ENCODE data around the gene ZXDC.

The ZXDC gene

DNA sequence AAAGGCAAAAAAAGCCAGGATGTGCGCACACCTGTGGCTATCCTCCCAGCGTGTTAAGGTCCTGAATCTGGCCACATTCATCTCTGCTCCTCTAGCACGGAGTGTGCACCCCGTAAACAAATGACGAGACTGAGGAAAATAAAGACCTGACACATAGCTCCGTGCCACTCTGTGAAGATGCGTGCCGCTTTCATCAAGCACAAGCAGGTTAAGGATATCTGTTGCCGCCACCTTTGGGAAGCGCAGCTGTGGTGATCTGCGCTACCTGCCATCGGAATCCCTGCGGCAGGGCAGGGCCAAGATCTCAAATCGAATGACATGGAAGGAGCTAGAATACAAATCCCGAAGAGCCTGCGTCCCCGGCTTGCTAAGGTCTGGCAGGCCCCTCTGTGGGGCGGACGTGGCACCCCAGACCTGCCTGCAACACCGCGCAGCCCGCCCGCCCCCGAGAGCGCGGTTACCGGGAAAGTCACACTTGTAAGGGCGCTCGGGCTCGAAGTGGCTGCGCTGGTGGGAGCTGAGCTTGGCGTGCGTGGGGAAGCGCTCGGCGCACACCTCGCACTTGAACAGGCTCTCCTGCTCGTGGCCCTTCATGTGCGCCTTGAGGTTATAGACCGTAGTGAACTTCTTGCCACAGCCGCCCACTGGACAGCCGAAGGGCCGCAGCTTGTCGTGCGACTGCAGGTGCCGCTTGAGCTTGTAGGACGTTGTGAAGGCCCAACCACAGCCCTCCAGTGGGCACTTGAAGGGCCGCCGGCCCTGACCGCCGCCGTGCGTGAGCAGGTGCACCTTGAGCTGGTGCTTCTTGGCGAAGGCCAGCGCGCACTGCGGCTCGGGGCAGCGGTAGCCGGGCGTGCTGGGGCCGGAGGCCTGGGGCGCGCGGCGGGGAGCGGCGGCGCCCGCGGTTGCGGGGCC is 936 bp downstream of the ZXDC start:
- Histone ChIP-seq H3K27me3 (ENCODE audit: control insufficient read depth, low read length) (no peaks in the 10 kb centered on the region), H4K20me1 (ENCODE audit: control insufficient read depth, insufficient read depth, low read depth, low read length) (peaks cover 20% of the 10 kb centered on the region), H3K9me3 (ENCODE audit: control insufficient read depth, insufficient read depth, low read length) (no peaks in the 10 kb centered on the region), H3K4me3 (ENCODE audit: low read length) (peak overlapping the region; percentile 78), H3K36me3 (ENCODE audit: control insufficient read depth, low read length) (peaks cover 50% of the 10 kb centered on the region), H3K9me2 (replicated peaks; ENCODE audit: control insufficient read depth, low read length) (no peaks in the 10 kb centered on the region), H3F3A (ENCODE audit: control insufficient read depth, insufficient read depth) (0 out of 2 replicates have a peak, but pooled peaks cover 2% of the 10 kb centered on the region), H3K4me2 (ENCODE audit: low read length) (peak overlapping the region; percentile 62), H3K79me2 (ENCODE audit: control insufficient read depth, low read length) (peaks cover 54% of the 10 kb centered on the region), H3K27ac (ENCODE audit: low read depth, low read length) (no peak overlapping the region), H3K4me1 (ENCODE audit: control insufficient read depth, low read length) (peaks cover 26% of the 10 kb centered on the region)
- TF ChIP-seq EZH2phosphoT487 (IDR thresholded peaks at IDR 0.05; ENCODE audit: borderline replicate concordance, low read length): no peak
- TF ChIP-seq, protein P1, sequence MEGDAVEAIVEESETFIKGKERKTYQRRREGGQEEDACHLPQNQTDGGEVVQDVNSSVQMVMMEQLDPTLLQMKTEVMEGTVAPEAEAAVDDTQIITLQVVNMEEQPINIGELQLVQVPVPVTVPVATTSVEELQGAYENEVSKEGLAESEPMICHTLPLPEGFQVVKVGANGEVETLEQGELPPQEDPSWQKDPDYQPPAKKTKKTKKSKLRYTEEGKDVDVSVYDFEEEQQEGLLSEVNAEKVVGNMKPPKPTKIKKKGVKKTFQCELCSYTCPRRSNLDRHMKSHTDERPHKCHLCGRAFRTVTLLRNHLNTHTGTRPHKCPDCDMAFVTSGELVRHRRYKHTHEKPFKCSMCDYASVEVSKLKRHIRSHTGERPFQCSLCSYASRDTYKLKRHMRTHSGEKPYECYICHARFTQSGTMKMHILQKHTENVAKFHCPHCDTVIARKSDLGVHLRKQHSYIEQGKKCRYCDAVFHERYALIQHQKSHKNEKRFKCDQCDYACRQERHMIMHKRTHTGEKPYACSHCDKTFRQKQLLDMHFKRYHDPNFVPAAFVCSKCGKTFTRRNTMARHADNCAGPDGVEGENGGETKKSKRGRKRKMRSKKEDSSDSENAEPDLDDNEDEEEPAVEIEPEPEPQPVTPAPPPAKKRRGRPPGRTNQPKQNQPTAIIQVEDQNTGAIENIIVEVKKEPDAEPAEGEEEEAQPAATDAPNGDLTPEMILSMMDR (IDR thresholded peaks at IDR 0.05; ENCODE audit: low read depth, low read length, poor library complexity, severe bottlenecking): peak; percentile 8

DNA sequence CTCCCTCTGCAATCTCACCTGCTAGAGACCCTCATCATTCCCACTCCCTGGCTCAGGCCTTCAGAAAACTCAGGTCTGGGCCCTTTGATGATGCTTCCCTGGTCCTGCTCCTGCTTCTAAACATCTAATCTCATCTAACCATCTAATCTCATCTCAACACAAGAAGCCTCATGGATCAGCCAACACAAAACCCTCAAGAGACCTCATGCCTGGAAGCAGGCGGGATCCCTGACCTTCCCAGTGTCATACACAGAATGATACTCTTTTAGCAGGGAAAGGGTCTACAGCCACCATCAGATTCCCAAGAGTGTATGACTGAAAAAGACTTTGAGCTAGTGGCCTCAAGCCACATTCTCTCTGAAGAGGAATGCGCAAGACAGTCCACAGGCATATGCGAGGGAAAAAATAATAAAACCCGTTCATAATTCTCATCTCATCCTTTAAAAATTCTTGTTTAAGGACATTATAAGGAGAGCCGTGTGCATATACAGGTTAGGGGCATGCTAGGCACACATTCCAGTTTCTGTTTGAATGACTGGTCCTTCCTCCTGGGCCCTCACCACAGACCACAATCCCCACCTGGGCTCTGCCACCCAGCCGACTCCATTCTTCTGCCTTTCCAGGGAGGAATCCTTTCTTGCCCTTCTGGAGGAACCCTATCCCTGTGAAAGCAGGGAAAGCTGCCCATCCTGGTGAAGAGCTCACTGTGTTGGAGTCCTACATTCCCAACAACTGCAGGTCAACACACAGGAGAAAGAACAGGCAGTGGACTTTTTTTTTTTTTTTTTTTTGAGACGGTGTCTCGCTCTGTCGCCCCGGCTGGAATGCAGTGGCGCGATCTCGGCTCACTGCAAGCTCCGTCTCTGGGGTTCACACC is 2.2 kb downstream of the ZXDC start:
- Histone ChIP-seq H3K27ac (ENCODE audit: low read depth, low read length) (no peak overlapping the region), H3K4me1 (ENCODE audit: control insufficient read depth, low read length) (peaks cover 26% of the 10 kb centered on the region), H3K9me3 (ENCODE audit: control insufficient read depth, insufficient read depth, low read length) (no peaks in the 10 kb centered on the region)

DNA sequence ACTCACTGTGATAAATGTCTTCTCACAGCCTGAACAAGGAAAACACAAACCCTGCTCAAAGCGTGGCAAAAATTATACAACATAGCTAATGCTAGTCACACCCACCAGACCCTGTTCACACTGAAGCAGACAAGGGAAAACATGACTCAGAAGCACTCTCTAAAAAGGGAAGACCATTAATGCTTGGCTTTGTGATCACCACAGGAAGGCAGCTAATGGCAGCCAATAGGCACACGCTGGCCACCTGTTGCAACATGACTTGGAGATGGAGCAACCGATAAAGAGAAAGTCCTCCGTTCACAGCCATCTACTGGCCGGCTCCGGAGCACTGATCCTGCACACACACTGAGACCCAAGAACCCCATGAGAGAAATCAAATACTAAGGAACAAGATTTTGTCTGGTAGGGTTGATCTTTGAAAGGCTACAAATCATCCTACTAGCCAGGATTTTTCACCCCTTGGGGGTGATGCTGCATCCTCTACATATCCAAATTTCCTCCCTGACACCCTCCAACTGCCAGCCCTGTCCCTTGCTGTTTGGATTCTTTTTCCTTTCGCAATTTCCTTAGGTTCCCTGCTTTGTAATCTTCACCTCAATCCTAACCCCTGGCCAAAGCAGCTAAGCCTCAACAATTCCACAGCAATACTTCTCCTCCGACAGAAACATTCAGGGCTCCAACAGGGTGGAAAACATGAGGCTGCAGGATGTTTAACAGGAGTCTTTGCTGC is 3.2 kb downstream of the ZXDC start:
- no peaks in the 10 kb centered on the region for H3K9me3 ChIP-seq (ENCODE audit: control insufficient read depth, insufficient read depth, low read length)
- H3K36me3 ChIP-seq (ENCODE audit: control insufficient read depth, low read length): peaks cover 73% of the 10 kb centered on the region
- H3K79me2 ChIP-seq (ENCODE audit: control insufficient read depth, low read length): peaks cover 77% of the 10 kb centered on the region
- H3K27ac ChIP-seq (ENCODE audit: low read depth, low read length): no peak overlapping the region
- H3K27me3 ChIP-seq (ENCODE audit: control insufficient read depth, low read length): no peaks in the 10 kb centered on the region
- H3K4me2 ChIP-seq (ENCODE audit: low read length): peak overlapping the region; percentile 62
- peak overlapping the region; percentile 78 for H3K4me3 ChIP-seq (ENCODE audit: low read length)
- no peaks in the 10 kb centered on the region for H3F3A ChIP-seq (ENCODE audit: control insufficient read depth, insufficient read depth)
- TF ChIP-seq, protein P1 (IDR thresholded peaks at IDR 0.05; ENCODE audit: low read depth, low read length, poor library complexity, severe bottlenecking): no peak
- no peak for TF ChIP-seq EZH2phosphoT487 (IDR thresholded peaks at IDR 0.05; ENCODE audit: borderline replicate concordance, low read length)
- H3K4me1 ChIP-seq (ENCODE audit: control insufficient read depth, low read length): peaks cover 26% of the 10 kb centered on the region
- peaks cover 25% of the 10 kb centered on the region for H4K20me1 ChIP-seq (ENCODE audit: control insufficient read depth, insufficient read depth, low read depth, low read length)
- no peaks in the 10 kb centered on the region for H3K9me2 ChIP-seq (replicated peaks; ENCODE audit: control insufficient read depth, low read length)

More for the DNA sequence above, 2.2 kb downstream of the ZXDC start:
- TF ChIP-seq, protein P1 (IDR thresholded peaks at IDR 0.05; ENCODE audit: low read depth, low read length, poor library complexity, severe bottlenecking): no peak
- no peak for TF ChIP-seq EZH2phosphoT487 (IDR thresholded peaks at IDR 0.05; ENCODE audit: borderline replicate concordance, low read length)
- peaks cover 66% of the 10 kb centered on the region for H3K79me2 ChIP-seq (ENCODE audit: control insufficient read depth, low read length)
- H3K27me3 ChIP-seq (ENCODE audit: control insufficient read depth, low read length): no peaks in the 10 kb centered on the region
- peaks cover 62% of the 10 kb centered on the region for H3K36me3 ChIP-seq (ENCODE audit: control insufficient read depth, low read length)
- H3K4me3 ChIP-seq (ENCODE audit: low read length): peak overlapping the region; percentile 78
- 0 out of 2 replicates have a peak, but pooled peaks cover 2% of the 10 kb centered on the region for H3F3A ChIP-seq (ENCODE audit: control insufficient read depth, insufficient read depth)
- H3K4me2 ChIP-seq (ENCODE audit: low read length): peak overlapping the region; percentile 62
- no peaks in the 10 kb centered on the region for H3K9me2 ChIP-seq (replicated peaks; ENCODE audit: control insufficient read depth, low read length)
- H4K20me1 ChIP-seq (ENCODE audit: control insufficient read depth, insufficient read depth, low read depth, low read length): peaks cover 22% of the 10 kb centered on the region

All from DOHH2 (cell line).